ENCODE results near the gene GRM7. TPM values are rescaled to one million over a fixed set of nuclear protein-coding genes. Genes with fewer than 3 reads are reported as not detected.
"Not testable (repeated sequence)": the region's sequence is repeated elsewhere in the genome, so short reads cannot be mapped to it uniquely, and the experiment has no call there.

Gene GRM7
- 4.1 TPM for total RNA-seq (ENCODE audit: insufficient read depth, low replicate concordance)

DNA sequence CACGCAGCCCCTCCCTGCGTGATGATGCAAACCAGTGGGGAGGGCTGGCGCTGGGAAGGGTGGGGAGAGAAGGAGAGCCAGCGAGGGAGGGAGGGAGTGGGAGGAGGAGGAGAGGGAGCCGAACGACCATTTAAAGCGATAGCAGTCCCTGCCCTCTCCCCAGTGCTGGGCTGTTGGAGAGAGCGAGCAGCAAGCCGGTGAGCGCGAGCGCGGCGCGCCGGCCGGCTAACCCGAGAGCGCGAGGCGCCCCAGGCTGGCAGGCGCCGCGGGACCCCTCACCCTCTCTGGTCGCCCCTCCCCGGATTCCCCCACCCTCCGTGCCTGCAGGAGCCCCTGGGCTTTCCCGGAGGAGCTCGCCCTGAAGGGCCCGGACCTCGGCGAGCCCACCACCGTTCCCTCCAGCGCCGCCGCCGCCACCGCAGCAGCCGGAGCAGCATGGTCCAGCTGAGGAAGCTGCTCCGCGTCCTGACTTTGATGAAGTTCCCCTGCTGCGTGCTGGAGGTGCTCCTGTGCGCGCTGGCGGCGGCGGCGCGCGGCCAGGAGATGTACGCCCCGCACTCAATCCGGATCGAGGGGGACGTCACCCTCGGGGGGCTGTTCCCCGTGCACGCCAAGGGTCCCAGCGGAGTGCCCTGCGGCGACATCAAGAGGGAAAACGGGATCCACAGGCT, at the start of gene GRM7:
Gene GRM7, plus strand, starts transcription at position 162 of the 671 bp plus-strand sequence.
- DNase-seq (ENCODE audit: low spot score): peak; percentile 87

- no peak for DNase-seq (ENCODE audit: low spot score)
These were observed 39.5 kb upstream of the GRM7 start for GRCh38 chr3:6821411-6821810.

- no peak for DNase-seq (ENCODE audit: low spot score)
These were observed 35.4 kb upstream of the GRM7 start for GRCh38 chr3:6825524-6825923.

DNA sequence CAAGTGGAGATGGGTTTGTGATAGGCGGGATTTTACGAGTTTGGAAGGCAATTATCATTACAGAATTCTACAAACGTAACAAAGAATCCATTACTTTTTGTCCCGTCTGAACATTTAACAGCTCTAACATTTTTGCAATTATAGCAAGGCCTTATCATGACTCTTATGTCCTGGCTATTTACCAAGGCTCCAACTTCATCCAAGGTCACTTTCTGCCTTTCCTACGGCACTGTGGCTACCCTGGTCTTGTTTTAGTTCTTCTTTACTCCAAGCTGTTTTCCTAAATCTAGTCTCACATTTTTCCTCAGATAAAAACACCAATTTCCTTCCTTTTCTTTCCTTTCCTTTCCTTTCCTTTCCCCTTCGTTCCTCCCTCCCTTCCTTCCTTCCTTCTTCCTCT, 33.5 kb upstream of the GRM7 start:
- DNase-seq (ENCODE audit: low spot score): no peak

GRCh38 chr3:6844723-6845122, 16.2 kb upstream of the GRM7 start:
- no peak for DNase-seq (ENCODE audit: low spot score)

DNA sequence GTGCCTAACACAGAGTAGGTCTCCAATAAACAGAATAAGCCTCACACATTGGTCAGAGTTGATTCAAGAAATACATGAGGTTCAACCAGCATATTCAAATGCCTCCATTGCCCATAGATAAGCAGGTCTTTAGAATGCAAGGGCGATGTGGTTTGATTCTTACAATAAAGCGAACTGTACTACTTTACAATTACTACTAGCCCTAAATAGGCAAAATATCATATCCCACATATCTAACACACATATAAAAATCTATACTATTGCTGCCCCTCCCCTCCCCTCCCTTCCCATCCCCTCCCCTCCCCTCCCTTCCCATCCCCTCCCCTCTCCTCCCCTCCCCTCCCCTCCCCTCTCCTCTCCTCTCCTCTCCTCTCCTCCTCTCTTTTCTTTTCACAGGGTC, 6.7 kb upstream of the GRM7 start:
- DNase-seq (ENCODE audit: low spot score): no peak

- DNase-seq (ENCODE audit: low spot score): no peak
These were observed 3.4 kb upstream of the GRM7 start for GRCh38 chr3:6857510-6857909.

DNA sequence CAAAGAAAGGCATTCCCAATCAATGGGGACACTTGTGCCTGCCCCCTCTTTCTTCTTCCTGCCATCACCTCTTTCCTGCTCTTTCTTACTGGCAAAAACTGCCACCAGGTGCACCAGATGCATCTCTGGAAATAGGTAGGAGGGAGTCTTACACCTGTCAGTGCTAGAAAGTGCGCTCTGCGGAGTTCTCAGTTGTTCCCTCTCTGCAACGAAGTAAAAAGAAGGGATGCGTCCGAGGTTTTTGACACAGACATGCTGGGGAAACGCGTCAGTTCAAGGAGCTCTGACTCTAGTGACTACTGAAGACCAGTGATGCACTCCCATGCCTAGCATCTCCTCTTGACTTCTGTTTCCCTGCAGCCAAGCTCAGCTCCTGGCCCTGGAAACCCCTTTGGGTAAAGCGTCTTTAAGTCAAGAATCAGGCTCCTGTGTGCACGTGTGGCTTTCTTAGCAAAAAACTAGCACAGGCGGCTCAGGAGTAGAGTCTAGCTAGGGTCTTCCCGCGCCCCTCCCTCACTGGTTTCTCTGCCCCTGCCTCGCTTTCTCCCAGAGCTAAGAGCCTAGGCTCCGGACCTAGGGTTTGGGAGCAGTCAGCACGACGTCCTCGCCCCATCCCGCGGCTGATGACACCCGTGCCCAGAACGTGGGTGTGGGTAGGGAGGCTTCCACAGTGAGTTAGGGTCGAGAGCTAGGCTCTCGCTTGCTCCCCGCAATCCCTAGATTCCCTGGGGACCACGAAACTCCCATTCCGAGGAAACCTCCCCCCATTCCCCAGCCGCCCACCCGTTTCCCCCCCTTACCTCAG, 564 bp upstream of the GRM7 start:
- DNase-seq (ENCODE audit: low spot score): peak; percentile 17

DNA sequence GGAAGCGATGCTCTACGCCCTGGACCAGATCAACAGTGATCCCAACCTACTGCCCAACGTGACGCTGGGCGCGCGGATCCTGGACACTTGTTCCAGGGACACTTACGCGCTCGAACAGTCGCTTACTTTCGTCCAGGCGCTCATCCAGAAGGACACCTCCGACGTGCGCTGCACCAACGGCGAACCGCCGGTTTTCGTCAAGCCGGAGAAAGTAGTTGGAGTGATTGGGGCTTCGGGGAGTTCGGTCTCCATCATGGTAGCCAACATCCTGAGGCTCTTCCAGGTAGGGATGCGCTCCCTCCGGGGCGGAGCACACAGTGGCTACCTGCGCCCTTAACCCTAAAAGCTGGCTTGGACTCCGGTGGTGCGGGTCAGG, 698 bp downstream of the GRM7 start:
- no peak for DNase-seq (ENCODE audit: low spot score)

DNA sequence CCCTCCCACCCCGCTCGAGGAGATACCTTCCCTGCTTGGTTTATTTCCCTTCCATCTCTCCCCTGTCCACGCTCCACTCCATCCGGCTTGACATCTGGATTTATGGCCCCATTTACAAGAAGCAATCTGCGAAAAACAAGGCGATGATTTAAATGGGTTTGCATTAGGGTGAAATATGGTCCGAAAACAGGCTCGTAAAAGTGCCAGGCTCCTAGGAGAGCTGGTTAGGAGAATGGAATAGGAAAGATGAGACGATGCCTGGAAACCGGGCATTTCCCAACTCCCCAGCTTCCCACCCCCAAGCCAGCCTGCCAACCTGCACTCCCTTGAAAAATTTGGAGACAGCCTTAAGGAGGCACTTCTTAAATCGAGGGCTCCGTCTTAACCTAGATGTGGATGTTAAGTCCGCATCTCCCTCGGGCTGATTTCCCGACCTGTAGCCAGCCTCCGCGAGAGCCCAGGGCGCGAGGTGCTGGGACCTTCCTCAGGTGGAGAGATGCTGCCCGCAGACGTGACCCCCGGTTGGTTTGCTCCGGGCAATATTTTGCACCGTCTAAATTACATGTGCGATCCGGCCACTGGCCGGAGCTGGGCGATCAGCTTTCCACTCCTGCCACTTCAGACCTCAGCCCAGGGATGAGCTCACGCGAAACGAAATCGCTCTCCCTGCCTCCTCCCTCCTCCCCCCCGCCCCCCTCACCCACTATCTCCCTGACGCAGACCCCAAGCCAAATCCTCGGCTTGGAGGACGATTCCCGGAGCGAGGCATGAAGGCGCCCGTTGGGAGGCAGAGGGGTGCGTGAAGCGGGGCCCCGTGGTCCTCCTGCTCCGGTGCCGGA, 1.3 kb downstream of the GRM7 start:
- no peak for DNase-seq (ENCODE audit: low spot score)

DNA sequence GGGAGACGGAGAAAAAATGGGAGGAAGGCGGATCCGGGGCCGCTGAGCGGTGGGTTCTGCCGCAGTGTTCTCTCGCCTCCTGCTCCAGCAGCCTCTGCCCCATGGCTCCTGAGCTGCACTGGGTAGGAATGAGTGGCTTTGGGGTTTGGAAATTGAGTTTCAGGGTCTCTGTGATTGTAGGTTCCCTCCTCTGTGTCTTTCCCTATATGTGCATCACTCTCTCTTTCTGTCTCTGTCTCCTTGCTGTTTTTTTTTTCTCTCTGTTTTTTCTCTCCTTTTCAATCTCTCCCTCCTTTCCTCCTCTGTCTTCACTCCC, 1.9 kb downstream of the GRM7 start:
- no peak for DNase-seq (ENCODE audit: low spot score)

GRCh38 chr3:6867269-6867668, 6.4 kb downstream of the GRM7 start:
- DNase-seq (ENCODE audit: low spot score): no peak

- no peak for DNase-seq (ENCODE audit: low spot score)
These were observed 17.8 kb downstream of the GRM7 start for GRCh38 chr3:6878731-6879130.

GRCh38 chr3:6912240-6912639, 51.3 kb downstream of the GRM7 start:
- DNase-seq (ENCODE audit: low spot score): no peak

GRCh38 chr3:6915898-6916297, 55.0 kb downstream of the GRM7 start:
- no peak for DNase-seq (ENCODE audit: low spot score)

GRCh38 chr3:6921066-6921465, 60.2 kb downstream of the GRM7 start:
- no peak for DNase-seq (ENCODE audit: low spot score)

DNA sequence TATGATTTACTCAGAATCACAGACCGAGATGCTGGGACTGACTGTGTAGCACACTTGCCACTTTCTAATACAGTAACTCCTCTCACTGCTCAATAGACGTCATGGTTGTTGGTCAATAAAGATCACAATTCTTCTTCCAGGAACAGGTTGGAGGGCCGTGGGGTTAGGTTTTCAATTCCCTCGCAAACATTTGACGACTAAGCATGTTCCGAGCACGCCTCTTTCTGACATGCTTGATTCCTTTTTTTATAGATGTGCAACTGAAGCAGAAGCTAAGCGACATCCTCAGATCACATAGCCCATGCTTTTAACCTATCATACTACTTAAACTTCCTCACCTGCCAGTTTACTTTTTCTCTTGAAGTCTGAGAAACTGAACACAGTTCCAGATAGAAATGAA, 61.0 kb downstream of the GRM7 start:
- no peak for DNase-seq (ENCODE audit: low spot score)

DNA sequence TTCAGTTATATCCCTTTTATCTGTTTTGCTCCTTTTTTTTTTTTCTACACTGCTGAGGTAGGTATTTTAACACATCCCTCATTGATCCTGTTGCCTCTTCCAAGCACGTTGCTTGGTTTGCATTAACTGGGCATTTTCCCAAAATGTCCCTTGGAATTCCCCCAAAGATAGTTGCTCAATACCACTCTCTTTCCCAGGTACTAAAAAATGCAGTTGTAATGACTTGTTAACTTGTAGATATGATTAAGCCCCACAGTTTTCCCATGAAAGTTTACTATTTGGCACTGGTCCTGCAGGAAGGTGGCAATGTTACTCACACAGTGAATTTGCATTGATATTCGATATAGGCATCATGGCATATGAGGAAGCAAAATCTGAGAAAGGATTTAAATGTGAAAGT, 67.1 kb downstream of the GRM7 start:
- no peak for DNase-seq (ENCODE audit: low spot score)

GRCh38 chr3:6929918-6930317, 69.0 kb downstream of the GRM7 start:
- DNase-seq (ENCODE audit: low spot score): no peak

GRCh38 chr3:6935418-6935817, 74.5 kb downstream of the GRM7 start:
- DNase-seq (ENCODE audit: low spot score): not testable (repeated sequence)

- DNase-seq (ENCODE audit: low spot score): no peak
These were observed 75.1 kb downstream of the GRM7 start for GRCh38 chr3:6935970-6936369.

DNA sequence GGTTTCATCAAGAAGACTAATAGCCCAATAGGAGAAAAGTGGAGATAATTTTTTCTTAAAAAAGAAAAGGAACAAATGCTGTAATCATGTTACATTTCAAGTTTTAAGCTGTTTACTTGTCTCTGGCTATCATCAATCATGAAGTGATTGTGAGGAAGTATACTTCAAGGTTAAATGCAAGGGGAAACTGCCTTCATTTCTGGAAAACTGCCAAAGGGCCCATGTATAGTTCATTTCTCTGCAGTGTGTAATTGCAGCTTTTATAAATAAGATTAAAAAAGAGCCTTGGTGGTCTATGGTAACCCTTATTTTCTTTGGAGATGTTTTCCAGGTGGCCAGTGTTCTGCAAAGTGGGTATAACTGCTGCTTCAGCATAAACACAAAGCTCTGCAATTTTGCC, 101.9 kb downstream of the GRM7 start:
- DNase-seq (ENCODE audit: low spot score): peak; percentile 1

GRCh38 chr3:6965881-6966280, 105.0 kb downstream of the GRM7 start:
- DNase-seq (ENCODE audit: low spot score): no peak
